IPS-18c (cell line): ENCODE results near the gene PTRH1.
"Not testable (repeated sequence)": the region's sequence is repeated elsewhere in the genome, so short reads cannot be mapped to it uniquely, and the experiment has no call there.

Experiments
- H3K4me3 ChIP-seq: 2 replicates; pipeline ENCODE4 v1.7.0; 2013; ENCODE audit warnings: low read depth, mild to moderate bottlenecking, low read length, moderate library complexity; ENCODE audit not compliant: insufficient read depth
- H3K9me3 ChIP-seq: one replicate; pipeline ENCODE4 v1.6.1; 2013; ENCODE audit warnings: mild to moderate bottlenecking, low read length, moderate library complexity; ENCODE audit not compliant: control insufficient read depth, insufficient read depth

PTRH1 gene

GRCh38 chr9:127715470-127716337, at the start of gene PTRH1, which contains the start of gene TTC16:
TSS of gene PTRH1 (minus strand) at chr9:127715663. CDS start at chr9:127715639, 24 bp downstream.
TSS of gene TTC16 (plus strand) at chr9:127716079. CDS start at chr9:127716146, 67 bp downstream.
- Histone ChIP-seq H3K9me3 (no peaks in the 10 kb centered on the region), H3K4me3 (peak within 1 kb of the TSS; percentile 91)

DNA sequence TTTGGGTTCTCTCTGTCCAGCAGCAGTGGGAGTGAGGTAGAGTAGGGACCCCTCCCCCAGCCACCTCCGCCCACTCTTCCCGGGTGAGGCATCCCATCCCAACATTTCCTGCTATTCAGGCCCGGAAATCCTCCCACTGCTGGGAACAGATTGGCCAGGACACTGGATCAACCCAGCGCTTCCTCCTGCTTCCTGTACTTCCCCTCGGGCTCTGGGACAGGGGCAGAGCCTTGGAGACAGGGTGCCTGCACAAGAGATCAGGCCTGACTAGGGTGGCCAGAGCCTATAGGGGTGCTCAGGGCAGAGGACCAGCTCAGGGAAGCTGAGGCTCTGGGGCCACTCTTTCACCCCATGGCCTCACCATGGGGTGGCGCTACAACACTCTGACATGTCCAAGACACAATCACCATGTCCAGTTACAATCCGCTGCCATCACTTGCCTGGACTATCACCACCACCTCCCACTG, 48.5 kb upstream of the PTRH1 start:
- Histone ChIP-seq H3K9me3 (no peaks in the 10 kb centered on the region), H3K4me3 (no peak overlapping the region)

GRCh38 chr9:127762111-127762676, 46.7 kb upstream of the PTRH1 start:
- Histone ChIP-seq H3K9me3 (no peaks in the 10 kb centered on the region), H3K4me3 (no peak overlapping the region)

GRCh38 chr9:127761491-127761956, 46.1 kb upstream of the PTRH1 start:
- Histone ChIP-seq H3K9me3 (no peaks in the 10 kb centered on the region), H3K4me3 (no peak overlapping the region)

- no peak overlapping the region for H3K4me3 ChIP-seq
- H3K9me3 ChIP-seq: no peaks in the 10 kb centered on the region
These were observed 45.6 kb upstream of the PTRH1 start for GRCh38 chr9:127761061-127761460.

DNA sequence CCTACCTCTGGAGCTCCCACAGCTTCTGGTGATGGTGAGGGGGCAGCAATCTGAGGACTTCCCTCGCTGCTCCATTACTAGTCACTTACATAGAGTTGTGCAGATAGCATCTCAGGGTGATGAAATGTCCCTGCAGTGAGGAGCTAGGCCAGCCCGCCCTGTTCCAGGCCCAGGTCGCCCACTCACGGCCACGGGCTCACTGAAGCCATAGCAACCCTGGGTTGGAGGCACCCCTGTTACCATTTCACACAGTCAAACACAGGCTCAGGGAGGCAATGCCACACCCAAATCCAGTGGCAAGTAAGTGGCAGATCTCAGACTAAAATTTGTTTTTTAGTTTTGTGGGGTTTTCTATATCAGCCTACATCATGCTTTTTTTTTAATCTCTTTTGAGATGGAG, 43.4 kb upstream of the PTRH1 start:
- H3K9me3 ChIP-seq: no peaks in the 10 kb centered on the region
- no peak overlapping the region for H3K4me3 ChIP-seq

- not testable (repeated sequence) for H3K4me3 ChIP-seq, H3K9me3 ChIP-seq
These were observed 41.3 kb upstream of the PTRH1 start for GRCh38 chr9:127756776-127757175.

DNA sequence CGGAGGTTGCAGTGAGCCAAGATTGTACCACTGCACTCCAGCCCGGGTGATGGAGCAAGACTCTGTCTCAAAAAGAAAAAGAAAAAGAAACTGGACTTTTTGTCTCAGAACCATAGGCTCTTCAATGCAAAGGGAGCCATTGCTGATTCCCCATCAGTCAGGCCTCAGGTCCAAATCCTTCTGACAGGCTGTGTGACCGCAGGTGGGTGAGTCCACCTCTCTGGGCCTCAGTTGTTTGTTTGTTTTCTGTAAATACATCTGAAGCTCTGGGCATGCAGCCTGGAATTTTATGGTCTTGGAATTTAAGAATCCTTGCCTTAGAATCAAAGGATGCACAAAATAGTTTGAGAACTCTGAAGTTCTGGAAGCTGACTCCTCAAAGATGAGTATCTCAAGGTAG, 40.8 kb upstream of the PTRH1 start:
- no peak overlapping the region for H3K4me3 ChIP-seq
- no peaks in the 10 kb centered on the region for H3K9me3 ChIP-seq

DNA sequence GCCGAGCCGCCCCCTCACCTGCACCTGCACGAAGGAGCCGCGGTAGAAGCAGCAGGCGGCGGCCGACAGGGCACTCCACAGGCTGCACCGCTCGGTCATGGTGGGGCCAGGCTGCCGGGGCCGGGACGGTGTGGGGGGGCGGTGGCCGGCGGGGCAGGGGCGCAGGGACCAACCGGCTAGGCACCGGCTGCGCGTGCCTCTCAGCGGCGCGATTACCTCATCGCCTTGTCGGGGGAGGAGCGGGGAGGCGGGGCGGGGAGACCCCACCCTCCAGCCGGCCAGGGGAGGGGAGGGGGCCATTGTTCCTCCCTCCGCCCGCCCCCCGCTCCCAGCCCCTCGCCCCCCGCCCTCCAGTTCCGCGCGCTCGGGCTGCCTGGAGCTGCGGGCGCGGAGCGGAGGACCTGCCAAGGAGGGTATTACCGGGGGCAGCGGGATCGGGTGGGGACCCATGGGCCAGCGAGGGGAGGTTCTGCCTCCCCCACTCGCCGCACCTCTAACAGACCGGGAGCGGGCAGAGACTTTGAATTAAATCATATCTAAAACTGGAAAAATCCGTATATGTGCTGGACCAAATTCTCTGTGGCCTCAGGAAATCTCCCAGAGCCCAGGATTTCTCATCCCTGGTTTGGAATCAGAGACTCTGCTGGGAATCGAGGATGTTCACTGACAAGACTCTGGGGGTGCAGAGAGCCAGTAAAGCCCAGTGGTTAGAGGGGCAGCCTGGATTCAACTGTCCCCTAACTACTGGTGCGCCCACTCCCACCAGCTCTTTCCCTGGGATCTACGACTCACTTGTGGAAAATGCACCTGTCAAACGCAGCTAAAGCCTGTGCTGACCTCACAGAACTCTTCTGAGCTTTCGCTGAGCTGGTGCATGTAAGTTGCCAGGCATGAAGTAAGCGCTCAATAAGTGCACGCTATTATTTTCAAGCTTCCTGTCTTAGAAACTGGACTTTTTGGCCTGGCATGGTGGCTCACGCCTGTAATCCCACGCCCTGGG, 39.9 kb upstream of the PTRH1 start:
- peak overlapping the region; percentile 69 for H3K4me3 ChIP-seq

DNA sequence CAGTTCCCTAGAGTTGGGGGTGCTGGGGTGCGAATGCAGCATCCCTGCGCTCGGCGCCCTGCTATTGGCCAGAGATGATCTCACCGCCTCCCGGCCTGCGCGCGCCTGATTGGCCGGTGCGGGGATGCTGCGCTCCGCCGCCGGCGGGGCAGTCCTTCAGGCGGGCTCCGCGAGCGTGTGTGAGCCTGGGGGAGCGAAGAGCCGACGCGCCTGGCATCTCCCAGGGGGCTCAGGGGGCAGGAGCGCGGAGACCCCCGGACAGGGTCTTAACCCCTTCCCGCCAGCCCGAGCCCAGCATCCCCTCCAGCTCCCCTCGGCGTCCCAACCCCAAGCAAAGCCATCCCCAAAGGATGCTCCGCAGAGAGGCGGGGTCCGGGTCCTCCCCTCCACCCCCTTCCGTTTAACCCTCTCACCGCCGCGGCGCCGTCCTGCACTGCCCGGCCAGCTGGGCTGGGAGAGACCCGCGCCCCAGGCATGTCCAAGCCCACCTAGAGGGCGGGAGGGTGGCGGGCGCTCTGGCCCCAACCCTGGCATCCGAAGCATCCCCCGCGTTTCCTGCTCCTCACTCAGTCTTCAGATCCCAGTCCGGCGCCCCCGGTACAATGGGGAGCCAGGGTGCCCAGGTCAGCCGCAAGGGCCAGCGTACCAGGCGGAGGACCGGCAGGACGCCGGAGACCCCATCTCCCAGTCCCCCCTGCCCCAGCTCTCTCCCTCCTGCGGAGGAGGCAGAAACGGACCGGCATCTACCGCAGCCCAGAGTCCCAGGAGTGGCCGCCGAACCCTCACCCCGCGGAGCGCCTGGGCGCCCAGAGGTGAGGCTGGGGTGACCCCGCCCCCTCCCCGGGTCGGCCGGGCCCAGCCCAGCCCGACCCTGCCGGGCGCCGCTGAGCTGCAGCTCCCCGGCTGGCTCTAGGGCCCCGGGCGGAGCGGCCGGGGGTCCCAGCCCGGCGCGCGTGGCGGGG, 38.9 kb upstream of the PTRH1 start:
- peak overlapping the region; percentile 69 for H3K4me3 ChIP-seq
- H3K9me3 ChIP-seq: no peaks in the 10 kb centered on the region

More for the DNA sequence above, 39.9 kb upstream of the PTRH1 start:
- H3K9me3 ChIP-seq: no peaks in the 10 kb centered on the region

- no peaks in the 10 kb centered on the region for H3K9me3 ChIP-seq
- H3K4me3 ChIP-seq: no peak overlapping the region
These were observed 38.2 kb upstream of the PTRH1 start for GRCh38 chr9:127753622-127754021.

- H3K9me3 ChIP-seq: no peaks in the 10 kb centered on the region
- H3K4me3 ChIP-seq: no peak overlapping the region
These were observed 37.7 kb upstream of the PTRH1 start for GRCh38 chr9:127753148-127753547.

- Histone ChIP-seq H3K4me3 (no peak overlapping the region), H3K9me3 (no peaks in the 10 kb centered on the region)
These were observed 36.0 kb upstream of the PTRH1 start for GRCh38 chr9:127751269-127752054.

DNA sequence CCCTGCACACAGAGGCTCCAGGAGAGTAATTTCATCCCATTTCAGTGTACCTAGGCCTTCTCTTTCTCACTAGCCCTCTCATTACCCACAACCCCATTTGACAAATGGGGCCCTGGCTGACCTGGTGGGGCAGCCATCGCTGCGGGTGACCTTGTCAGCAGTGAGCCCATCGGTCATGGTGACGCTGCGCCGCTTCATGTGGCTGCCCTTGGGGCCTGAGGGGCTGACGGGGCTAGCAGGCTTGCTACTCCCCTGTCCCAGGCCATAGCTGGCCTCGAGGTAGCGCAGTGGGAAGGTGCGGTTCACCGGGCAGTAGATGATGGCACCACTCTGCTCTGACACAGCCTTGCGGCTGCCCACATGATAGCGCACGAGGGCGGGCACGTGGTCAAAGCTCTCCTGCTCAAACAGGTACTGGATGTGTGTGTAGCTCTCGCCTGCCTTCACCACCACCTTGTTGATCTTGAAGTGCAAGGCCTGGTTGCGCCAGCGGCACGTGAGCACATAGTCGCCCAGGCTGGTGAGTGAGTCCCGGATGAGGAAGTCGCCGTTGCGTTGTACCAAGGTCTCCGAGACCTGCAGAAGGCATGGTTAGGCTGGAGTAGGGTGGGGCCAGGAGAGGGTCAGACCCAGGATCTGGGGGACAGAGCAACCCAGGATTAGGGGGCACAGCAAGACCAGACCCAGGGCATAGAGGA, 33.8 kb upstream of the PTRH1 start:
- no peak overlapping the region for H3K4me3 ChIP-seq
- H3K9me3 ChIP-seq: no peaks in the 10 kb centered on the region

GRCh38 chr9:127746959-127747569, 31.6 kb upstream of the PTRH1 start:
- Histone ChIP-seq H3K4me3 (no peak overlapping the region), H3K9me3 (no peaks in the 10 kb centered on the region)
